ENCODE data around the gene TAS1R3. TPM values are rescaled to one million over a fixed set of nuclear protein-coding genes. Genes with fewer than 3 reads are reported as not detected.

Gene TAS1R3
- total RNA-seq, 1 experiment from 2014 or later: 0.28 TPM

DNA sequence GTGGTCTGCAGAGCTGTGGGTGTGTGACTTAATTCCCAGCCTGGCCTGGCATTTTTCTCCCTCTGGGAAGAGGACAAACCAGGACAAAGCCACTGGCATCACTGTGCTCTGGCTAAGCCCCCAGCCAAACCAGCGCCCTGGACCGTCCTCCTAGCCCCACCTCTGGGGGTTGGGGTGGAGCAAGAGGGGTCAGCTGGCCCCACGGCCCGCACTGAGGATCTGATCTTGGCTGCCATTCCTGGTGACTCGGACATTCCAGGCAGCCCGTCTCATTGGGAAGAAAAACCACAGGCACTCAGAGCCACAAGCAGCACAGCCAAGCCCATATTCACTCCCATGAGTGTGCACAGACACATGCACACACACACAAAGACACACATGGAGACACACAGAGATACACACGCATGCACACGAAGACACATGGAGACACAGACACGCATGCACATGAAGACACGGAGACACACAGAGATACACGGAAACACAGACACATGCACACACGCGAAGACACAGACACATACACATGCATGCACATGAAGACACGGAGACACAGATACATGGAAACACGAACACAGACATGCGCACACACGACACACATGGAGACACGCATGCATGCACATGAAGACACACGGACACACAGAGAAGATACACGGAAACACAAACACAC is 29.6 kb downstream of the TAS1R3 start:
- Histone ChIP-seq H3K4me2 (ENCODE audit: insufficient read depth, insufficient read length, low read length) (no peak overlapping the region), H3K9ac (ENCODE audit: extremely low read depth, insufficient read length, low read length) (no peak overlapping the region)
- peaks cover 22 to 42% of the 10 kb centered on the region in 2 experiments for H3K4me1 Mint-ChIP-seq

More for the DNA sequence above, 29.6 kb downstream of the TAS1R3 start:
- Histone ChIP-seq H3K23me2 (ENCODE audit: insufficient read length, low read depth, low read length, poor library complexity, severe bottlenecking) (no peaks in the 10 kb centered on the region), H4K5ac (ENCODE audit: insufficient read length, low read depth, low read length) (peak overlapping the region; percentile 53), H2BK5ac (ENCODE audit: insufficient read length, low read length) (no peak overlapping the region), H4K91ac (ENCODE audit: insufficient read length, low read depth, low read length) (no peak overlapping the region), H3K23ac (ENCODE audit: insufficient read length, low read depth, low read length) (no peak overlapping the region), H3K79me2 (ENCODE audit: insufficient read depth, low read length) (no peaks in the 10 kb centered on the region), H3K56ac (ENCODE audit: insufficient read length, low read depth, low read length) (no peak overlapping the region), H2BK20ac (ENCODE audit: low read depth, low read length, poor library complexity, severe bottlenecking) (no peak overlapping the region), H2BK12ac (ENCODE audit: insufficient read length, low read depth, low read length) (no peak overlapping the region), H3K14ac (ENCODE audit: insufficient read depth, low read length) (peak overlapping the region; percentile 16; the same call in 1 of the 2 replicates), H3K4ac (ENCODE audit: low read depth, low read length) (no peak overlapping the region), H3K27ac (ENCODE audit: insufficient read length, low read depth, low read length) (no peak overlapping the region), H3K18ac (ENCODE audit: insufficient read length, low read depth, low read length) (no peak overlapping the region), H2BK120ac (ENCODE audit: low read depth, low read length, poor library complexity, severe bottlenecking) (no peak overlapping the region), H4K20me1 (ENCODE audit: control insufficient read depth, insufficient read depth, insufficient read length) (no peaks in the 10 kb centered on the region), H2AK5ac (ENCODE audit: insufficient read length, low read length) (no peak overlapping the region), H2BK15ac (ENCODE audit: low read depth, low read length) (no peak overlapping the region), H3K79me1 (ENCODE audit: insufficient read depth, low read depth, low read length, poor library complexity, severe bottlenecking) (no peaks in the 10 kb centered on the region), H3K27me3 (ENCODE audit: insufficient read depth, low read length) (no peaks in the 10 kb centered on the region), H3K4me1 (ENCODE audit: insufficient read depth, low read length) (peaks cover 2% of the 10 kb centered on the region; the same call in 1 of the 2 replicates), H2AFZ (ENCODE audit: low read length) (no peak overlapping the region), H4K8ac (replicated peaks; ENCODE audit: insufficient read length, low read depth, low read length) (no peak overlapping the region), H3K9me3 (ENCODE audit: control insufficient read depth, low read depth, low read length) (no peaks in the 10 kb centered on the region), H3T11ph (ENCODE audit: low read length) (no peak overlapping the region)
- Mint-ChIP-seq H3K9me3 (no peaks in the 10 kb centered on the region; a peak in 2 of 5 replicates), H3K4me3 (no peak overlapping the region; a peak in 1 of 5 replicates), H3K36me3 (ENCODE audit: insufficient read depth in 1 of 3, low read depth in 3 of 3) (no peaks in the 10 kb centered on the region), H3K27ac (peak overlapping the region in 1 of 3 experiments; percentile 18; a peak in 1 of 7 replicates), H3K27me3 (ENCODE audit: low read depth) (peaks cover 40% of the 10 kb centered on the region)
- DNase-seq: no peak
- WGBS (ENCODE audit: extremely low coverage, insufficient read length, low lambda C conversion rate): no CpG with 5 or more reads among the region's 20 CpGs
- TF ChIP-seq, protein P1, sequence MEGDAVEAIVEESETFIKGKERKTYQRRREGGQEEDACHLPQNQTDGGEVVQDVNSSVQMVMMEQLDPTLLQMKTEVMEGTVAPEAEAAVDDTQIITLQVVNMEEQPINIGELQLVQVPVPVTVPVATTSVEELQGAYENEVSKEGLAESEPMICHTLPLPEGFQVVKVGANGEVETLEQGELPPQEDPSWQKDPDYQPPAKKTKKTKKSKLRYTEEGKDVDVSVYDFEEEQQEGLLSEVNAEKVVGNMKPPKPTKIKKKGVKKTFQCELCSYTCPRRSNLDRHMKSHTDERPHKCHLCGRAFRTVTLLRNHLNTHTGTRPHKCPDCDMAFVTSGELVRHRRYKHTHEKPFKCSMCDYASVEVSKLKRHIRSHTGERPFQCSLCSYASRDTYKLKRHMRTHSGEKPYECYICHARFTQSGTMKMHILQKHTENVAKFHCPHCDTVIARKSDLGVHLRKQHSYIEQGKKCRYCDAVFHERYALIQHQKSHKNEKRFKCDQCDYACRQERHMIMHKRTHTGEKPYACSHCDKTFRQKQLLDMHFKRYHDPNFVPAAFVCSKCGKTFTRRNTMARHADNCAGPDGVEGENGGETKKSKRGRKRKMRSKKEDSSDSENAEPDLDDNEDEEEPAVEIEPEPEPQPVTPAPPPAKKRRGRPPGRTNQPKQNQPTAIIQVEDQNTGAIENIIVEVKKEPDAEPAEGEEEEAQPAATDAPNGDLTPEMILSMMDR (conservative IDR thresholded peaks at IDR 0.05): no peak
